HEK293 (cell line): ENCODE measurements around the gene NFKBIE.
A peak's percentile ranks its signal among the peaks of the same experiment; 100 is the strongest.

ENCODE experiments used
- CTCF ChIA-PET: fragments of 350-600 bp; formaldehyde crosslinking; extraction: SDS; loops from one replicate; lab custom pipeline; 2021; ENCODE audit warnings: antibody characterized with exemption; lab: Yijun Ruan, JAX
- POLR2A ChIA-PET: fragments of 300-600 bp; formaldehyde crosslinking; extraction: SDS; loops from one replicate; lab custom pipeline; 2020; ENCODE audit warnings: antibody characterized with exemption, inconsistent platforms; lab: Yijun Ruan, JAX
- H3K27ac ChIP-seq: fragments of 200-500 bp; sonication (Bioruptor generic); 2 replicates; pipeline ENCODE4 v1.5.1; 2014; ENCODE audit warnings: low read depth, low read length, control low read depth, inconsistent platforms; ENCODE audit errors: extremely low read depth
- H3K36me3 ChIP-seq, 2 experiments: fragments of 200-500 bp in 1 of 2; sonication (Bioruptor generic) in 1 of 2; 1 replicate in 1 of 2; 2 replicates in 1 of 2; pipeline ENCODE4 v1.5.1; 2014 to 2017; ENCODE audit warnings: inconsistent platforms in 2 of 2, low read length in 2 of 2; ENCODE audit not compliant: control insufficient read depth in 2 of 2, insufficient read depth in 1 of 2
- H3K4me1 ChIP-seq: fragments of 200-500 bp; sonication (Bioruptor generic); 2 replicates; pipeline ENCODE4 v1.5.1; 2014; ENCODE audit warnings: mild to moderate bottlenecking, low read length, inconsistent platforms; ENCODE audit not compliant: control insufficient read depth, insufficient read depth
- H3K4me3 ChIP-seq: 2 replicates; pipeline ENCODE4 v1.5.1; 2011; ENCODE audit warnings: low read depth, mild to moderate bottlenecking, control low read depth, low read length, moderate library complexity
- H3K9me3 ChIP-seq: fragments of 200-500 bp; sonication (Bioruptor generic); 2 replicates; pipeline ENCODE4 v1.5.1; 2014; ENCODE audit warnings: low read depth, low read length, inconsistent platforms; ENCODE audit not compliant: control insufficient read depth, insufficient read depth
- FEZF1 ChIP-seq: fragments of 450-650 bp; formaldehyde crosslinking; IDR thresholded peaks from 2 replicates; pipeline ENCODE4 v1.5.1; 2016; ENCODE audit warnings: missing biosample characterization, missing genetic modification characterization
- PRDM1 ChIP-seq: fragments of 450-650 bp; formaldehyde crosslinking; IDR thresholded peaks from 2 replicates; pipeline ENCODE4; 2016; ENCODE audit warnings: missing biosample characterization, missing genetic modification characterization
- REST ChIP-seq: fragments of 450-650 bp; formaldehyde crosslinking; IDR thresholded peaks from 2 replicates; pipeline ENCODE4 v1.5.1; 2016; ENCODE audit warnings: missing biosample characterization, missing genetic modification characterization
- SCRT2 ChIP-seq: fragments of 450-650 bp; formaldehyde crosslinking; IDR thresholded peaks from 2 replicates; pipeline ENCODE4 v1.5.1; 2016; ENCODE audit warnings: missing biosample characterization, missing genetic modification characterization
- ZBTB17 ChIP-seq: fragments of 450-650 bp; formaldehyde crosslinking; IDR thresholded peaks from 2 replicates; pipeline ENCODE4 v1.5.1; 2016; ENCODE audit warnings: missing biosample characterization, missing genetic modification characterization
- ZBTB21 ChIP-seq: fragments of 450-650 bp; formaldehyde crosslinking; IDR thresholded peaks from 2 replicates; pipeline ENCODE4 v1.5.1; 2017; ENCODE audit warnings: missing biosample characterization, missing genetic modification characterization
- ZBTB8A ChIP-seq: fragments of 450-650 bp; formaldehyde crosslinking; IDR thresholded peaks from 2 replicates; pipeline ENCODE4 v1.5.1; 2016; ENCODE audit warnings: missing biosample characterization, missing genetic modification characterization
- ZFP37 ChIP-seq: fragments of 450-650 bp; formaldehyde crosslinking; IDR thresholded peaks from 2 replicates; pipeline ENCODE4 v1.5.1; 2016; ENCODE audit warnings: missing biosample characterization, missing genetic modification characterization
- ZFP69B ChIP-seq: fragments of 450-650 bp; formaldehyde crosslinking; IDR thresholded peaks from 2 replicates; pipeline ENCODE4 v1.5.1; 2016; ENCODE audit warnings: missing biosample characterization, missing genetic modification characterization
- ZIC2 ChIP-seq: fragments of 450-650 bp; formaldehyde crosslinking; IDR thresholded peaks from 2 replicates; pipeline ENCODE4 v1.5.1; 2016; ENCODE audit warnings: missing biosample characterization, missing genetic modification characterization
- ZNF10 ChIP-seq: fragments of 450-650 bp; formaldehyde crosslinking; IDR thresholded peaks from 2 replicates; pipeline ENCODE4 v1.5.1; 2017; ENCODE audit warnings: missing biosample characterization, missing genetic modification characterization
- ZNF239 ChIP-seq: fragments of 450-650 bp; formaldehyde crosslinking; IDR thresholded peaks from 2 replicates; pipeline ENCODE4 v1.5.1; 2016; ENCODE audit warnings: missing biosample characterization, missing genetic modification characterization
- ZNF366 ChIP-seq: fragments of 450-650 bp; formaldehyde crosslinking; conservative IDR thresholded peaks from 2 replicates; pipeline ENCODE4 v1.5.1; 2016; ENCODE audit warnings: missing biosample characterization, missing genetic modification characterization
- ZNF394 ChIP-seq: fragments of 450-650 bp; formaldehyde crosslinking; IDR thresholded peaks from 2 replicates; pipeline ENCODE4 v1.5.1; 2016; ENCODE audit warnings: missing biosample characterization, missing genetic modification characterization, mild to moderate bottlenecking, moderate library complexity, borderline replicate concordance
- ZNF600 ChIP-seq: fragments of 450-650 bp; formaldehyde crosslinking; IDR thresholded peaks from 2 replicates; pipeline ENCODE4 v1.5.1; 2016; ENCODE audit warnings: missing biosample characterization, missing genetic modification characterization
- ZNF670 ChIP-seq: fragments of 450-650 bp; formaldehyde crosslinking; IDR thresholded peaks from 2 replicates; pipeline ENCODE4 v1.5.1; 2016; ENCODE audit warnings: missing biosample characterization, missing genetic modification characterization, low read depth
- ZSCAN5A ChIP-seq: fragments of 450-650 bp; formaldehyde crosslinking; IDR thresholded peaks from 2 replicates; pipeline ENCODE4 v1.5.1; 2016; ENCODE audit warnings: missing biosample characterization, missing genetic modification characterization

The NFKBIE gene

GRCh38 chr6:44256775-44257024 is 8.7 kb downstream of the NFKBIE start:
- Histone ChIP-seq H3K4me3 (peak overlapping the region; percentile 82), H3K27ac (peak overlapping the region; percentile 65; the same call in 1 of the 2 replicates), H3K4me1 (no peaks in the 10 kb centered on the region), H3K36me3 (peaks cover 10 to 67% of the 10 kb centered on the region in 2 experiments; a peak in 2 of 3 replicates), H3K9me3 (no peaks in the 10 kb centered on the region)
- POLR2A ChIA-PET = interaction anchor here (0.6 to 3.7 kb wide), 21 partner anchors 10 to 650 kb away, joined by 3 to 131 read pairs (median 4); partner anchors contain the start of genes AARS2, HSP90AB1 and SLC29A1
- TF ChIP-seq FEZF1 = no peak
- no peak for TF ChIP-seq ZNF670 (tag by site-specific recombination)
- TF ChIP-seq ZSCAN5A (tag by site-specific recombination) = no peak
- TF ChIP-seq ZBTB8A (tag by site-specific recombination) = peak; percentile 47; the same call in 1 of the 2 replicates
- 0 out of 2 replicates have a peak, but pooled peaks have one; percentile 38 for TF ChIP-seq ZNF366
- TF ChIP-seq ZFP37 (tag by site-specific recombination) = no peak
- CTCF ChIA-PET = interaction anchor here (0.6 to 3.2 kb wide), 39 partner anchors 8 to 1212 kb away, joined by 3 to 36 read pairs (median 5); partner anchors contain the start of genes AARS2 and HSP90AB1

GRCh38 chr6:44255871-44256774 is 9.2 kb downstream of the NFKBIE start:
- H3K4me1 ChIP-seq = no peaks in the 10 kb centered on the region
- no peaks in the 10 kb centered on the region for H3K9me3 ChIP-seq
- TF ChIP-seq ZNF10 = peak; percentile 33; the same call in 1 of the 2 replicates
- TF ChIP-seq ZBTB21 (tag by site-specific recombination) = no peak
- TF ChIP-seq PRDM1 (tag by site-specific recombination) = peak; percentile 65
- TF ChIP-seq, all 188 proteins: peak for 2
- POLR2A ChIA-PET = interaction anchor here (0.6 to 3.7 kb wide), 20 partner anchors 9 to 649 kb away, joined by 3 to 131 read pairs (median 4); partner anchors contain the start of genes AARS2, HSP90AB1 and SLC29A1
- CTCF ChIA-PET = interaction anchor here (0.6 to 3.2 kb wide), 37 partner anchors 8 to 590 kb away, joined by 3 to 36 read pairs (median 5); partner anchors contain the start of genes AARS2 and HSP90AB1
- H3K4me3 ChIP-seq = peak overlapping the region; percentile 82
- peak overlapping the region; percentile 65; the same call in 1 of the 2 replicates for H3K27ac ChIP-seq
- peaks cover 12 to 68% of the 10 kb centered on the region in 2 experiments for H3K36me3 ChIP-seq

- Histone ChIP-seq H3K4me3 (no peak overlapping the region), H3K4me1 (no peaks in the 10 kb centered on the region)
- CTCF ChIA-PET = interaction anchor here (0.6 to 3.2 kb wide), 10 partner anchors 7 to 376 kb away, joined by 3 to 35 read pairs (median 10); partner anchors contain the start of gene AARS2
Observed at GRCh38 chr6:44255105-44255808, 10.1 kb downstream of the NFKBIE start.

More at GRCh38 chr6:44255105-44255808, 10.1 kb downstream of the NFKBIE start:
- POLR2A ChIA-PET = interaction anchor here (0.7 to 3.7 kb wide), 6 partner anchors 9 to 57 kb away, joined by 3 to 131 read pairs (median 8); partner anchors contain the start of genes AARS2, HSP90AB1 and SLC29A1
- TF ChIP-seq ZIC2 (tag by site-specific recombination) (peak; percentile 55; the same call in 1 of the 2 replicates), ZNF10 (peak; percentile 17; the same call in 1 of the 2 replicates), ZNF239 (tag by site-specific recombination) (no peak), ZBTB17 (peak; percentile 44; the same call in 1 of the 2 replicates), SCRT2 (tag by site-specific recombination) (0 out of 2 replicates have a peak, but pooled peaks have one; percentile 53), REST (tag by site-specific recombination) (peak; percentile 74), ZNF600 (tag by site-specific recombination) (peak; percentile 48), ZFP69B (no peak), ZNF394 (tag by site-specific recombination) (peak; percentile 20; the same call in 1 of the 2 replicates)
- Histone ChIP-seq H3K27ac (no peak overlapping the region), H3K36me3 (peaks cover 20 to 72% of the 10 kb centered on the region in 2 experiments), H3K9me3 (no peaks in the 10 kb centered on the region)
